ENCODE results near the gene MBD1.
"Not testable (repeated sequence)": the region's sequence is repeated elsewhere in the genome, so short reads cannot be mapped to it uniquely, and the experiment has no call there.

Gene MBD1

GRCh38 chr18:50272568-50272967 lies 8.8 kb downstream of the MBD1 start:
- no peak for DNase-seq

GRCh38 chr18:50268022-50268747 lies 13.1 kb downstream of the MBD1 start:
- no peak for DNase-seq

- peak; percentile 23 for DNase-seq
Measured at GRCh38 chr18:50266248-50266704, 15.0 kb downstream of the MBD1 start, which contains the start of gene CFAP53. CFAP53 (minus strand) TSS chr18:50266495; CDS start chr18:50266404, 91 bp downstream.

- no peak for DNase-seq
Measured at GRCh38 chr18:50262977-50263376, 18.3 kb downstream of the MBD1 start.

- DNase-seq: no peak
Measured at GRCh38 chr18:50250935-50251334, 30.4 kb downstream of the MBD1 start.

GRCh38 chr18:50249576-50249975 lies 31.7 kb downstream of the MBD1 start:
- DNase-seq: no peak

DNA sequence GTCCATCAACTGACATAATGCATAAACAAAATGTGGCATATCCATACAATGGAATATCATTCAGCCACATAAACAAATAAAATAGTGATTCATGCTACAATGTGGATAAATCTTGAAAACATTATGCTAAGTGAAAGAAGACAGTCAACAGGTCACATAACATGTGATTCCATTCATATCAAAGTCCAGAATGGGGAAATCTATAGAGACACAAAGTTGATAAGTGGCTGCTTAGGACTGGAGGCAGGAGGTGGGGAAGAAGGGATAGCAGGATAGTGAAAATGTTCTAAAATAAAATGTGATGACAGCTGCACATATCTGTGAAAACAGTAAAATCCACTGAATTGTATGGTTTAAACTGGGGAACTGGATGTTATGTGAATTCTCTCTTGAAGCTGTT lies 33.8 kb downstream of the MBD1 start:
- no peak for DNase-seq

DNA sequence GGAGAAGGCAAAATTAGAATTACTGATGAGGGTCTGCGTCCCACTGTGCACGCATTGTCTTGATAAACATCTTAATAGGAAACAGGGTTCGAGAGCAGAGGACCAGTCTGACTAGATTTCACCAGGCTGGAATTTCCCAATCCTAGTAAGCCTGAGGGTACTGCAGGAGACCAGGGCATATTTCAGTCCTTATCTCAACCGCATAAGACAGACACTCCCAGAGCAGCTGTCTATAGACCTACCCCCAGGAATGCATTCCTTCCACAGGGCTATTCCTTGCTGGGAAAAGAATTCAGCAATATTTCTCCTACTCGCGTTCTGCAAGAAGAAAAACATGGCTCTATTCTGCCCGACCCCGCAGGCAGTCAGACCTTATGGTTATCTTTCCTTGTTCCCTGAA lies 39.6 kb downstream of the MBD1 start:
- DNase-seq: not testable (repeated sequence)

- DNase-seq: no peak
Measured at GRCh38 chr18:50240080-50240563, 41.2 kb downstream of the MBD1 start.

- DNase-seq: no peak
Measured at GRCh38 chr18:50232419-50232818, 48.9 kb downstream of the MBD1 start.

- no peak for DNase-seq
Measured at GRCh38 chr18:50231621-50232020, 49.7 kb downstream of the MBD1 start.

DNA sequence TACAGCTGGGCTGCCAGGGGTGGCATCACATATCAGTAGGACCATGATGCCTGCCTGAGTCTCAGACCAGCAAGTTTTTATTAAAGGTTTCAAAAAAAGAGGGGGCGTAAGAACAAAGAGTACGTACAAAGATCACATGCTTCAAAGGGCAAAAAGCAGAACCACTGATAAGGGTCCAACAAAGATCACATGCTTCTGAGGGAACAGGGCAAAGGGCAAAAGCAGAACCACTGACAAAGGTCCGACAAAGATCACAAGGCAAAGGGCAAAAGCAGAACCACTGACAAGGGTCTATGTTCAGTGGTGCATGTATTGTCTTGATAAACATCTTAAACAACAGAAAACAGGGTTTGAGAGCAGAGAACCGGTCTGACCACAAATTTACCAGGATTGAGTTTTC lies 61.1 kb downstream of the MBD1 start:
- DNase-seq: not testable (repeated sequence)
